Iris pigment epithelial cell (primary cell): Measurements from ENCODE around the gene KCNK13.
"Not testable (repeated sequence)": the region's sequence is repeated elsewhere in the genome, so short reads cannot be mapped to it uniquely, and the experiment has no call there.

ENCODE experiments used
- DNase-seq: peaks from one replicate; pipeline ENCODE4 v3.0.0-alpha.2; 2011; ENCODE audit warnings: low read depth

KCNK13 gene

GRCh38 chr14:90193925-90194324 is 132.1 kb downstream of the KCNK13 start:
- DNase-seq, result no peak

GRCh38 chr14:90194706-90195105 is 132.9 kb downstream of the KCNK13 start:
- DNase-seq, result no peak

GRCh38 chr14:90198541-90199060 is 136.8 kb downstream of the KCNK13 start:
- no peak for DNase-seq

- not testable (repeated sequence) for DNase-seq
These were observed 138.8 kb downstream of the KCNK13 start for GRCh38 chr14:90200546-90200945.

- DNase-seq, result no peak
These were observed 139.6 kb downstream of the KCNK13 start for GRCh38 chr14:90201344-90201743.

GRCh38 chr14:90204516-90204915 is 142.7 kb downstream of the KCNK13 start:
- DNase-seq, result no peak

- no peak for DNase-seq
These were observed 151.4 kb downstream of the KCNK13 start for GRCh38 chr14:90213099-90213748.

GRCh38 chr14:90228478-90228877 is 166.7 kb downstream of the KCNK13 start:
- DNase-seq, result no peak

GRCh38 chr14:90229942-90230341 is 168.1 kb downstream of the KCNK13 start:
- DNase-seq, result not testable (repeated sequence)
